Lower lobe of right lung (tissue), 2 donors: ENCODE results near the gene AMN. TPM values are rescaled to one million over a fixed set of nuclear protein-coding genes. Genes with fewer than 3 reads are reported as not detected.

ENCODE experiments used
- ATAC-seq, 2 donors: fragments of 200-7000 bp; cut with Tn5 transposase; one replicate each; pipeline ENCODE4 v1.9.1; 2020 to 2022; ENCODE audit warnings: mild to moderate bottlenecking in 2 of 2, moderate library complexity in 2 of 2
- DNase-seq: peaks from one replicate; pipeline ENCODE4 v3.0.0-alpha.2; 2020
- H3K27ac ChIP-seq: fragments of 200-600 bp; one replicate; pipeline ENCODE4 v1.8.0; 2022
- H3K27me3 ChIP-seq: fragments of 200-600 bp; one replicate; pipeline ENCODE4 v1.8.0; 2022; ENCODE audit warnings: low read depth
- H3K36me3 ChIP-seq: fragments of 200-600 bp; one replicate; pipeline ENCODE4 v1.8.0; 2022; ENCODE audit warnings: mild to moderate bottlenecking
- H3K4me1 ChIP-seq: fragments of 200-600 bp; one replicate; pipeline ENCODE4 v1.8.0; 2022
- H3K4me3 ChIP-seq: fragments of 200-600 bp; one replicate; pipeline ENCODE4 v1.8.0; 2022; ENCODE audit warnings: mild to moderate bottlenecking
- H3K9me3 ChIP-seq: fragments of 200-600 bp; one replicate; pipeline ENCODE4 v1.8.0; 2022
- intact Hi-C: fragments of 100-400 bp; cut with DNase I; formaldehyde crosslinking; loops from one replicate; pipeline ENCODE4 v1.11.0; 2022
- total RNA-seq: library from RNA; stranded (reverse); fragmentation: NEBNext Ultra II Directional; extraction: Animal tissue kit (Norgen Biotek cat#: 25700); gene quantifications from one replicate; pipeline ENCODE4 v1.2.1, GENCODE V29; 2021
- TF ChIP-seq, protein P1 (sequence below): fragments of 200-600 bp; IDR thresholded peaks from one replicate; pipeline ENCODE4 v1.8.0; 2022; ENCODE audit warnings: antibody characterized with exemption, mild to moderate bottlenecking
- donor health status: DM: no; HTN: yes; CAD: no; lungs with severe emphysema.

The AMN gene
- total RNA-seq, 1 donor from 2014 or later, result 13.7 TPM

DNA sequence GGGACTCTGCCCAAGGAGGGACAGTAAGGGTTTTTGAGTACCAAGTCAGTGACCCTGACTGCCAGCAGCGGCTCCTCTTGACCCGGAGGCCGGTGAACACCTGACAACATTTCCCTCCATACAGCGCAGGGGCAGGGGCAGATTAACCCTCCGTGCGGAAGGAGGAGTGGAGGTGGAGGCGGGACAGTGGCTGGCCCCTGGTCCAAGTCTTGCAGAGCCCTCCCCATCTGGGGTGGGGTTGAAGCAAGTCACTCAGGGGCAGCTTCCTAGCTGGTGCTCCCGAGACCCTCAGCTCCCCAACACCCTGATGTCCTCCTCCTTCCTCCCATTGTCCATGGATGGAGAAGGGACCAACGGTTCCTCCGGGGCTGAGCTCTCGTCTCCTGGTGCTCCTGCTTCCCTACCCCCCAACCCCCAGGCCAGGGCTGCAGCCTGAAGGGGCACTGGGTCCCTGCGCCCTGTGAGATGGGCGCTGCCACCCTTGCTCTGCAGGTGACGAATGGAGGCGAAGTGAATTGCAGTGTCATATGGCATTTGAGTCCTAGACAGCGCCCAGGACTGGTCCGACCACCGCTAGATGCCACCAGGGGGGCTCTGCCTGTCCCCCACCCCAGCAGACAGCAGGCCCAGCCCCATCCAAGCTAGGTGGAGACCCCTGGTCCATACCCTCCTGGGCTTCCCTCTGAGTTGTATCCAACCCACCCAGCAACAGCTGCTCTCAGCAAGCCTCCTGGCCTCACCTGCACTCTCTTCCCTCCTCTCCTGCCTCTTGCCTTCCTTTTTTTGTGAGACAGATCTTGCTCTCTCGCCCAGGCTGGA, 7.0 kb upstream of the AMN start:
- Histone ChIP-seq H3K4me1 (no peaks in the 10 kb centered on the region), H3K27ac (no peak overlapping the region), H3K36me3 (peaks cover 3% of the 10 kb centered on the region), H3K27me3 (no peaks in the 10 kb centered on the region), H3K4me3 (no peak overlapping the region), H3K9me3 (no peaks in the 10 kb centered on the region)
- no peak for ATAC-seq
- TF ChIP-seq, protein P1, sequence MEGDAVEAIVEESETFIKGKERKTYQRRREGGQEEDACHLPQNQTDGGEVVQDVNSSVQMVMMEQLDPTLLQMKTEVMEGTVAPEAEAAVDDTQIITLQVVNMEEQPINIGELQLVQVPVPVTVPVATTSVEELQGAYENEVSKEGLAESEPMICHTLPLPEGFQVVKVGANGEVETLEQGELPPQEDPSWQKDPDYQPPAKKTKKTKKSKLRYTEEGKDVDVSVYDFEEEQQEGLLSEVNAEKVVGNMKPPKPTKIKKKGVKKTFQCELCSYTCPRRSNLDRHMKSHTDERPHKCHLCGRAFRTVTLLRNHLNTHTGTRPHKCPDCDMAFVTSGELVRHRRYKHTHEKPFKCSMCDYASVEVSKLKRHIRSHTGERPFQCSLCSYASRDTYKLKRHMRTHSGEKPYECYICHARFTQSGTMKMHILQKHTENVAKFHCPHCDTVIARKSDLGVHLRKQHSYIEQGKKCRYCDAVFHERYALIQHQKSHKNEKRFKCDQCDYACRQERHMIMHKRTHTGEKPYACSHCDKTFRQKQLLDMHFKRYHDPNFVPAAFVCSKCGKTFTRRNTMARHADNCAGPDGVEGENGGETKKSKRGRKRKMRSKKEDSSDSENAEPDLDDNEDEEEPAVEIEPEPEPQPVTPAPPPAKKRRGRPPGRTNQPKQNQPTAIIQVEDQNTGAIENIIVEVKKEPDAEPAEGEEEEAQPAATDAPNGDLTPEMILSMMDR, result no peak
- intact Hi-C loops, result no loop called here
- peak; percentile 28 for DNase-seq

DNA sequence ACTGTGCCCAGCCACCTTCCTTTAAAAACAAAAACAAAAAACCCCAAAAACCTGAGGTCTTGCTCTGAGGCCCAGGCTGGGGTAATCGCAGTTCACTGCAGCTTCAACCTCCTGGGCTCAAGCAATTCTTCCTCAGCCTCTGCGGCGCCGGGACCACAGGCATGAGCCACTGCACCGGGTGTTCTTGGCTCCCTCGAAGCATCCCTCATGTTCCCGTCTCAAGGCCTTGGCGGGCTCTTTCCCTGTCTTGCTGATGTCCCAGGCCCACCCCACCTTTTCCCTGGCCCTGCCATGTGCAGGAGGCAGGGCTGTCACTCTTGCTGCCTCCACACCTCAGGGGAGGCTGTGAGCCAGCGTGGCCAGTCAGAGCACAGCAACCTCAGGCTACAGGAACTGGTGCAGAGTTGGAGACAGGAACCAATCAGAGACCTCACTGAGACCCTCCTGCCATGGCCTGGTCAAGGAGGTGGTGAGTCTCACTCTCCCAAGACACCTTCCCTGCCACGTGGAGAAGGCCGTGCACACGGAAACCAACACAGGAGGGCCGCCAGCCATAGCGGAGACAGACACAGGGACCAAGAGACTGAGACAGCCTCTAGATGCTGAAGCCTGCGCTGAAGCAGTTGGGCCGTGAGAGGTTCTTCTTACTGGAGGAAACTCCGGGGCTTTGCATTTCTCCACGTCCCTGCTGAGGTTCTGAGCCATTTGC, 6.0 kb upstream of the AMN start:
- TF ChIP-seq, protein P1, result no peak
- no peak overlapping the region for H3K4me3 ChIP-seq
- ATAC-seq (no peak), DNase-seq (peak; percentile 34)
- H3K36me3 ChIP-seq, result peaks cover 3% of the 10 kb centered on the region
- H3K9me3 ChIP-seq, result no peaks in the 10 kb centered on the region
- no peaks in the 10 kb centered on the region for H3K27me3 ChIP-seq
- intact Hi-C loops, result no loop called here
- no peaks in the 10 kb centered on the region for H3K4me1 ChIP-seq
- H3K27ac ChIP-seq, result no peak overlapping the region

DNA sequence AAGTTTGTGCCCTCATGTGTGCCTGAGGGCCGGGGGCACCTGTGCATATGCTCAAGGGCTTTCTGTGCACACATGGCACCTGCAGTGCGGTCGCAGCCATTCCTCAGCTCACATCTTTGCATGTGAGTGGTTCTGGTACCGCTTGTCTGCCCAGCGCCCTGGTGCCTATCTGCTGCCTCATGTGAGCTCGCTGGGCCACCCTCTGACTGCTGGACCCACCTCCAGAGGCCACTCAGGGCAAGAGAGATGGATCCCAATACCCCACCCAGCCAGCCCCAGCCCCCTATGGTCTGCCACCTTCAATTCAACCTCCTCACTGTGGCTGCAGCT, 5.4 kb upstream of the AMN start:
- Histone ChIP-seq H3K9me3 (no peaks in the 10 kb centered on the region), H3K36me3 (peaks cover 3% of the 10 kb centered on the region), H3K4me1 (no peaks in the 10 kb centered on the region), H3K27me3 (no peaks in the 10 kb centered on the region), H3K4me3 (no peak overlapping the region), H3K27ac (no peak overlapping the region)
- intact Hi-C loops, result no loop called here
- TF ChIP-seq, protein P1, result no peak
- DNase-seq, result peak; percentile 44
- ATAC-seq, result no peak

DNA sequence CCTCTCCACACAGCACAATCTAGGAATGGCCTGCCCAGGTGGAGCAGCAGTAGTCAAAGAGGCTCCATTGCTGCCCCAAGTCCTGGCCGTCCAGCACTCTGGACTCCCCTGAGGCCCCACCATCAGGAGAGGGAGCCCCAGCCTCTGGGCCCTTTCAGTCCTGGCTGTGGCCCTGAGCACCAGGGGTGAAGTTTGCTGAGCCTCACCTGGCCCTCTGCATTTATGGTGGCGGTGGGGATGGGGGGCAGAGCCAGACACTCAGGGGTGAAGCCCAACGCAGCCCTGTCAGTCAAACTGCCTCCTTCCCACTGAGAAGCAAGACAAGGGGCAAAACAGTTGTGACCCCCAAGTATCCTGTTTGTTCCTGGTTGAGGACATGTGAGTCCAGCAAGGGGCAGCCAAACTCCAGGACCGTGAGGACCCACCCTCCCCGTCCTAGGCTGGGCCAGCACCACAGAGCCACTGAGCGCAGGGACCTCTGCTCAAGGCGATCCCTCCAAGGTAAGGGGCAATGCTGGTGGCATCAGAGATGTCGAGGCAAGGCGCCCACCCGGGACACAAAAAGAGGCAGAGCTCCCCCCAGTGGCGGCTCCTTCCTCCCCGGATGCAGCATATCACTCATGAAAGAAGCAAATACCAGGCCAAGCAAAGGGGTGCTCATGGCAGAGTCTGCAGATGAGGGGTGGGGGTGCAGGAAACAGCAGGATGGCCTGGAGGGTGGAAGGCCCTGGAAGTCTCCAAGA, 4.8 kb upstream of the AMN start:
- no peak overlapping the region for H3K4me3 ChIP-seq
- peaks cover 5% of the 10 kb centered on the region for H3K27me3 ChIP-seq
- TF ChIP-seq, protein P1, result peak; percentile 62
- no peaks in the 10 kb centered on the region for H3K4me1 ChIP-seq
- intact Hi-C loops, result no loop called here
- ATAC-seq (peak; percentile 10 to 50), DNase-seq (peak; percentile 66)
- no peaks in the 10 kb centered on the region for H3K9me3 ChIP-seq
- no peak overlapping the region for H3K27ac ChIP-seq
- H3K36me3 ChIP-seq, result no peaks in the 10 kb centered on the region

DNA sequence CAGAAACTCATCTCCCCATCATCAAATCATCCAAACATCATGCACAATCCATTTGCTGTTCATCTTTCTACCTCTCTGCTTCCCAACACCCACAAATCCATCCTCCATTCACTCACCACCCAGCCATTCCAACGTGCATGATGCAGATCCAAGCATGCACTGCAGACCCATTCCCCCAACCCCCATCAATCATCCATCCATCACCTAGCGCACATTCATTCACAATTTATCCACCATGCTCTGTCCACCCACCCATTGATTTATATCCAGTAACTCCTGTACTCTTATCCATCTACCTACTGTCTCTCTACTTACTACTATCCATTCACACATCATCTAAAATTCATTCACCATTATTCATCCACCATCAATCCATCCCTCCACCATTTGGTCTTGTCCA, 4.0 kb upstream of the AMN start:
- H3K4me1 ChIP-seq, result peaks cover 8% of the 10 kb centered on the region
- DNase-seq, result no peak
- TF ChIP-seq, protein P1, result no peak
- no peaks in the 10 kb centered on the region for H3K36me3 ChIP-seq
- H3K27ac ChIP-seq, result no peak overlapping the region
- intact Hi-C loops, result no loop called here
- no peaks in the 10 kb centered on the region for H3K9me3 ChIP-seq
- ATAC-seq, result no peak
- H3K27me3 ChIP-seq, result peaks cover 13% of the 10 kb centered on the region
- H3K4me3 ChIP-seq, result no peak overlapping the region
